SK-MEL-5 (cell line): ENCODE results near the gene ALG12. TPM values are rescaled to one million over a fixed set of nuclear protein-coding genes. Genes with fewer than 3 reads are reported as not detected.
A peak's percentile ranks its signal among the peaks of the same experiment; 100 is the strongest.

Experiments used
- DNase-seq: peaks from one replicate; pipeline ENCODE4 v3.0.0-alpha.2; 2016; ENCODE audit warnings: low read depth, low spot score
- in situ Hi-C: cut with HindIII; loops from 2 replicates; pipeline ENCODE4 v1.10.0; 2016; ENCODE audit warnings: low sequenced_read_pairs, high pct_unique_total_duplicates, low pct_unique_long_range_greater_than_20kb
- polyA plus RNA-seq, 2 experiments: library from polyadenylated mRNA; depleted of rRNA; stranded (reverse); fragments of >200 nt; gene quantifications; 2 replicates each; pipeline ENCODE4 v1.2.3, GENCODE V29; 2015
- total RNA-seq: library from RNA; depleted of rRNA; stranded (reverse); fragments of >200 nt; shearing (Covaris generic); gene quantifications from 2 replicates; pipeline ENCODE4 v1.2.3, GENCODE V29; 2014; rRNA removed

Gene ALG12
- 19.7 and 22.8 TPM in 2 replicates for total RNA-seq
- 26.3 and 32.7 TPM in 2 replicates for polyA plus RNA-seq (2015; cell fraction: cytosol; rRNA removed)
- polyA plus RNA-seq (2015; cell fraction: nucleus; rRNA removed) = 30.1 and 33.4 TPM in 2 replicates

GRCh38 chr22:49917974-49918910 is at the start of gene ALG12, which contains the start of gene CRELD2:
TSS of gene ALG12 (minus strand) at chr22:49918438. CDS start at chr22:49913765, 4,673 bp downstream.
TSS of gene CRELD2 (plus strand) at chr22:49918634. CDS start at chr22:49918770, 136 bp downstream.
- in situ Hi-C loops = no loop called here
- DNase-seq = peak; percentile 97

GRCh38 chr22:49967706-49968208 is 49.5 kb upstream of the ALG12 start:
- DNase-seq = no peak
- in situ Hi-C loops = no loop called here

GRCh38 chr22:49966774-49967705 is 48.8 kb upstream of the ALG12 start:
- no peak for DNase-seq
- in situ Hi-C loops = no loop called here

- no peak for DNase-seq
- in situ Hi-C loops = no loop called here
Observed at GRCh38 chr22:49966041-49966773, 48.0 kb upstream of the ALG12 start.

- in situ Hi-C loops = no loop called here
- DNase-seq = no peak
Observed at GRCh38 chr22:49965091-49966040, 47.1 kb upstream of the ALG12 start.

GRCh38 chr22:49964136-49965090 is 46.2 kb upstream of the ALG12 start:
- DNase-seq = no peak
- in situ Hi-C loops = no loop called here

- in situ Hi-C loops = no loop called here
- no peak for DNase-seq
Observed at GRCh38 chr22:49963647-49964026, 45.4 kb upstream of the ALG12 start.

GRCh38 chr22:49962751-49963646 is 44.8 kb upstream of the ALG12 start:
- DNase-seq = no peak
- in situ Hi-C loops = no loop called here

- in situ Hi-C loops = no loop called here
- DNase-seq = peak; percentile 87
Observed at GRCh38 chr22:49962012-49962750, 43.9 kb upstream of the ALG12 start.

- in situ Hi-C loops = no loop called here
- no peak for DNase-seq
Observed at GRCh38 chr22:49961601-49962011, 43.4 kb upstream of the ALG12 start.

- in situ Hi-C loops = no loop called here
- no peak for DNase-seq
Observed at GRCh38 chr22:49961005-49961600, 42.9 kb upstream of the ALG12 start.

GRCh38 chr22:49960159-49961004 is 42.1 kb upstream of the ALG12 start, which contains the start of gene PIM3:
TSS of gene PIM3 (plus strand) at chr22:49960772. CDS start at chr22:49960948, 176 bp downstream.
- in situ Hi-C loops = no loop called here

More at GRCh38 chr22:49960159-49961004, 42.1 kb upstream of the ALG12 start, which contains the start of gene PIM3:
- peak; percentile 96 for DNase-seq
